ENCODE data around the gene CYREN.

CYREN gene

DNA sequence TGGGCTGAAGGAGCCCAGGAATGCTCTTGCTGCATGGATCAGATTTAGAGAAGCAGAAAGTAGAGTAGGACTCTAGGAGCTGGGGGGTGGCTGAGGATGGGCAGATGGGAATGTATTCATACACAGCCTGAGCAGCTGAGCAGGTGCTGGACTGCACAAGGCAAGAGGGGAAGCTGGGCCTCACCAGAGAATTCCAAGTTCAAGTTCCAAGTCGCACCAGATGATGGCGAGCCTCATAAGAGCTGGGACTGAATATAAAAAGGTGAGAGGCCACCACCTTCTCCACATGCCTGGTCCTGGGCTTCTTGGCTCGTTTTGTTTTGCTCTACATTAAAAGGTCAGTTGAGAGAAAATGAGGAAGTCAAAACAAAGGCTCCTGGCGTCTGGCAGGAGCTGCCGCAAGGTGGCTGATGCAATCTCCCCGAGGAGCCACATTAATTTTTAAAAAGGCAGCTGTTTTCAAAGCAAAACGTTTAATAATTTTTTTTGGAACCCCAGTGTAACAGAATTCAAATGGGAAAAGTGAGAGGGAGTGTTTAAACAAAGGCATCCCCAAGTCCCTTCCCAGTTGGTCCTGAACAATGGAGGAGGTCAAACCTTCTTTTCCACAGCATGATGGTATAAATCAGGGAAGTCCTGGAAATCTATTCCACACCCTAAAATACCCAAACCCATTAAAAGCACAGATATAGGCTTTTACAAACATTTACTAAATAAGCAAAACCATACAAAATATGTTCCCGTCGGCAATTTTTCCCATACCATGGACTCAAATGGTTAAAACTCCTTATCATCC lies 9.5 kb downstream of the CYREN start:
- Histone ChIP-seq H3K27me3 (ENCODE audit: insufficient read depth, low read depth, severe bottlenecking) (no peaks in the 10 kb centered on the region), H3K27ac (no peak overlapping the region), H3K36me3 (peaks cover 29% of the 10 kb centered on the region), H3K9me3 (ENCODE audit: severe bottlenecking) (peaks cover 5% of the 10 kb centered on the region), H3K4me3 (ENCODE audit: low read depth, low read length) (no peak overlapping the region)
- TF ChIP-seq, protein P1, sequence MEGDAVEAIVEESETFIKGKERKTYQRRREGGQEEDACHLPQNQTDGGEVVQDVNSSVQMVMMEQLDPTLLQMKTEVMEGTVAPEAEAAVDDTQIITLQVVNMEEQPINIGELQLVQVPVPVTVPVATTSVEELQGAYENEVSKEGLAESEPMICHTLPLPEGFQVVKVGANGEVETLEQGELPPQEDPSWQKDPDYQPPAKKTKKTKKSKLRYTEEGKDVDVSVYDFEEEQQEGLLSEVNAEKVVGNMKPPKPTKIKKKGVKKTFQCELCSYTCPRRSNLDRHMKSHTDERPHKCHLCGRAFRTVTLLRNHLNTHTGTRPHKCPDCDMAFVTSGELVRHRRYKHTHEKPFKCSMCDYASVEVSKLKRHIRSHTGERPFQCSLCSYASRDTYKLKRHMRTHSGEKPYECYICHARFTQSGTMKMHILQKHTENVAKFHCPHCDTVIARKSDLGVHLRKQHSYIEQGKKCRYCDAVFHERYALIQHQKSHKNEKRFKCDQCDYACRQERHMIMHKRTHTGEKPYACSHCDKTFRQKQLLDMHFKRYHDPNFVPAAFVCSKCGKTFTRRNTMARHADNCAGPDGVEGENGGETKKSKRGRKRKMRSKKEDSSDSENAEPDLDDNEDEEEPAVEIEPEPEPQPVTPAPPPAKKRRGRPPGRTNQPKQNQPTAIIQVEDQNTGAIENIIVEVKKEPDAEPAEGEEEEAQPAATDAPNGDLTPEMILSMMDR (IDR thresholded peaks at IDR 0.05; ENCODE audit: low read depth, low read length) = no peak
- DNase-seq = no peak

GRCh38 chr7:135160098-135160857 lies 10.2 kb downstream of the CYREN start:
- no peak overlapping the region for H3K4me3 ChIP-seq (ENCODE audit: low read depth, low read length)
- H3K27ac ChIP-seq = no peak overlapping the region
- H3K27me3 ChIP-seq (ENCODE audit: insufficient read depth, low read depth, severe bottlenecking) = no peaks in the 10 kb centered on the region
- peaks cover 7% of the 10 kb centered on the region for H3K9me3 ChIP-seq (ENCODE audit: severe bottlenecking)
- TF ChIP-seq, protein P1 (IDR thresholded peaks at IDR 0.05; ENCODE audit: low read depth, low read length) = no peak
- no peak for DNase-seq
- peaks cover 22% of the 10 kb centered on the region for H3K36me3 ChIP-seq

DNA sequence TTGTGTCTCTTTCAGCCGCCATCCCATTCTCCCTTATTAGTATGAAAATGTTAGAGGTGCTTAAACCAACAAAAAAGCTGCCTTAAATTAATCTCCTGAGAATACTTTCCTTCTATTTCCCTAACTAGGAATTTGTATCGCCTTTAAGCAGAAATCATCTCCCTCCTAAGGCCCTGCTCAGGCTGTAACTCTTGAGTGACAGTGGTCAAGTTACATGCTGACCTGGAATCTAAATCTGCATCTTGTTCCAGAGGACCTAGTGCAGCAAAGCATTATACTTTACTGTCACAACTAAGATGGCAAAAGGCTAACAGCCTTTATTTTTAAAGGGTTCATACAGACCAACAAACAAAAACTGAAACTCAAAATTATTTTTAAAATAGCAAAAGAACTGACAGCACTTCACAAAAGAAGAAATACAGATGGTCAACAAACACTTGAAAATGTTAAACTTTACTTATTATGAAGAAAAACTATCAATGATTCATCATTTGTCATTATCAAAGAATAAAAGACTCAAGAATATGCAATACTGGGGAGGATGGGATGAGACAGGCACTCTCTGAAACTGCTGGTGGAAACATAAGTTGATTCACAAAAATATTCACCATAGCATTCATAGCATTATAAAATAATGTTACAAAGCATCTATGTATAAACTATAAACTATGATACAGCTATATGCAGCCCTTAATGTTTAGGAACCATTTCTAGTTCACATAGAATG lies 11.0 kb downstream of the CYREN start:
- peaks cover 7% of the 10 kb centered on the region for H3K9me3 ChIP-seq (ENCODE audit: severe bottlenecking)
- peaks cover 14% of the 10 kb centered on the region for H3K36me3 ChIP-seq
- H3K4me3 ChIP-seq (ENCODE audit: low read depth, low read length) = no peak overlapping the region
- H3K27ac ChIP-seq = no peak overlapping the region
- no peaks in the 10 kb centered on the region for H3K27me3 ChIP-seq (ENCODE audit: insufficient read depth, low read depth, severe bottlenecking)
- TF ChIP-seq, protein P1 (IDR thresholded peaks at IDR 0.05; ENCODE audit: low read depth, low read length) = no peak
- no peak for DNase-seq

- no peak for DNase-seq
- Histone ChIP-seq H3K27ac (no peak overlapping the region), H3K4me3 (ENCODE audit: low read depth, low read length) (no peak overlapping the region), H3K36me3 (peaks cover 9% of the 10 kb centered on the region), H3K9me3 (ENCODE audit: severe bottlenecking) (peaks cover 7% of the 10 kb centered on the region), H3K27me3 (ENCODE audit: insufficient read depth, low read depth, severe bottlenecking) (no peaks in the 10 kb centered on the region)
- TF ChIP-seq, protein P1 (IDR thresholded peaks at IDR 0.05; ENCODE audit: low read depth, low read length) = no peak
These were observed 11.6 kb downstream of the CYREN start for GRCh38 chr7:135158874-135159273.

- Histone ChIP-seq H3K27me3 (ENCODE audit: insufficient read depth, low read depth, severe bottlenecking) (no peaks in the 10 kb centered on the region), H3K36me3 (peaks cover 6% of the 10 kb centered on the region; the same call in 1 of the 2 replicates), H3K4me3 (ENCODE audit: low read depth, low read length) (no peak overlapping the region), H3K9me3 (ENCODE audit: severe bottlenecking) (peaks cover 7% of the 10 kb centered on the region), H3K27ac (no peak overlapping the region)
- DNase-seq = no peak
- TF ChIP-seq, protein P1 (IDR thresholded peaks at IDR 0.05; ENCODE audit: low read depth, low read length) = no peak
These were observed 12.3 kb downstream of the CYREN start for GRCh38 chr7:135158141-135158655.

Measured in WERI-Rb-1 (cell line).